HepG2 (cell line): ENCODE measurements around the gene MKRN1. TPM values are rescaled to one million over a fixed set of nuclear protein-coding genes. Genes with fewer than 3 reads are reported as not detected.

Experiments used
- AGO1 ChIP-seq: fragments of 200-400 bp; formaldehyde crosslinking; IDR thresholded peaks from 2 replicates; pipeline ENCODE4 v1.6.1; 2017; ENCODE audit warnings: mild to moderate bottlenecking, low read depth, low read length, moderate library complexity; ENCODE audit not compliant: poor library complexity, severe bottlenecking
- ARNT2 ChIP-seq: sonication (generic); formaldehyde crosslinking; IDR thresholded peaks from 2 replicates; pipeline ENCODE4 v1.8.0; 2022; ENCODE audit warnings: mild to moderate bottlenecking, low read depth, missing genetic modification reagents, moderate library complexity
- IKZF4 ChIP-seq: sonication (generic); formaldehyde crosslinking; IDR thresholded peaks from 2 replicates; pipeline ENCODE4 v1.5.1; 2020; ENCODE audit warnings: borderline replicate concordance, mild to moderate bottlenecking, low read depth, missing genetic modification reagents; ENCODE audit errors: not compliant biosample characterization
- MAFG ChIP-seq: sonication (generic); formaldehyde crosslinking; IDR thresholded peaks from 2 replicates; pipeline ENCODE4 v1.5.1; 2020; ENCODE audit warnings: mild to moderate bottlenecking, missing genetic modification reagents
- MTF1 ChIP-seq: sonication (generic); formaldehyde crosslinking; IDR thresholded peaks from 2 replicates; pipeline ENCODE4 v1.5.0; 2020; ENCODE audit warnings: missing genetic modification reagents
- PPARG ChIP-seq: conservative IDR thresholded peaks from 2 replicates; pipeline ENCODE4 v1.6.1; 2016; ENCODE audit warnings: missing biosample characterization, missing genetic modification reagents
- ZNF121 ChIP-seq: sonication (generic); formaldehyde crosslinking; IDR thresholded peaks from 2 replicates; pipeline ENCODE4 v1.5.0; 2020; ENCODE audit warnings: mild to moderate bottlenecking, missing genetic modification reagents
- ZNF282 ChIP-seq: fragments of 450-650 bp; IDR thresholded peaks from 2 replicates; pipeline ENCODE4 v1.6.1; 2018; ENCODE audit not compliant: partially characterized antibody
- ZNF292 ChIP-seq: sonication (generic); formaldehyde crosslinking; IDR thresholded peaks from 2 replicates; pipeline ENCODE4 v1.8.1; 2022; ENCODE audit warnings: mild to moderate bottlenecking, low read depth, missing genetic modification reagents, borderline replicate concordance
- ZNF34 ChIP-seq: sonication (generic); formaldehyde crosslinking; IDR thresholded peaks from 2 replicates; pipeline ENCODE4 v1.4.0; 2020; ENCODE audit warnings: mild to moderate bottlenecking, missing genetic modification reagents, borderline replicate concordance
- ZNF615 ChIP-seq: sonication (generic); formaldehyde crosslinking; IDR thresholded peaks from 2 replicates; pipeline ENCODE4 v1.5.0; 2020; ENCODE audit warnings: mild to moderate bottlenecking, missing genetic modification reagents, borderline replicate concordance
- polyA plus RNA-seq, 8 experiments: library from polyadenylated mRNA; depleted of rRNA in 3 of 8; stranded (reverse) in 7 of 8; unstranded in 1 of 8; fragments of >200 nt; fragmentation: Illumina TruSeq in 4 of 8; extraction: Trizol in 4 of 8; gene quantifications; 2 replicates each; pipeline versions ENCODE4 v1.2.1 to v1.2.3, GENCODE V29; 2011 to 2016; ENCODE audit warnings: low read depth in 4 of 8, missing spikeins in 1 of 8, mixed read lengths in 1 of 8; ENCODE audit not compliant: insufficient read depth in 1 of 8
- total RNA-seq, 5 experiments: library from RNA; depleted of rRNA; stranded (reverse); fragments of >200 nt; fragmentation: Illumina TruSeq; extraction: Trizol; gene quantifications; 2 replicates each; pipeline ENCODE4 v1.2.3, GENCODE V29; 2016; ENCODE audit warnings: low read depth in 1 of 5
- TF ChIP-seq, protein P1 (sequence below): sonication (generic); formaldehyde crosslinking; IDR thresholded peaks from 2 replicates; pipeline ENCODE4 v1.5.0; 2020; ENCODE audit warnings: missing genetic modification reagents
- TF ChIP-seq, protein P2 (sequence below): sonication (generic); formaldehyde crosslinking; IDR thresholded peaks from 2 replicates; pipeline ENCODE4 v1.8.0; 2022; ENCODE audit warnings: mild to moderate bottlenecking, missing genetic modification reagents
- TF ChIP-seq, protein P3 (sequence below): IDR thresholded peaks from 2 replicates; pipeline ENCODE4 v1.6.1; 2016; ENCODE audit warnings: low read depth, missing genetic modification reagents, missing compliant biosample characterization
- TF ChIP-seq, protein P4 (sequence below): sonication (generic); formaldehyde crosslinking; IDR thresholded peaks from 2 replicates; pipeline ENCODE4 v1.4.0; 2020; ENCODE audit warnings: mild to moderate bottlenecking, missing genetic modification reagents
- TF ChIP-seq, protein P5 (sequence below): sonication (generic); formaldehyde crosslinking; IDR thresholded peaks from 2 replicates; pipeline ENCODE4 v1.5.0; 2020; ENCODE audit warnings: missing genetic modification reagents

Gene MKRN1
- total and polyA plus RNA-seq, 2 of the 13 experiments (the other 11 are each of a cell fraction or from before 2014, with no cell fraction given): 28.5 to 32.8 TPM

DNA sequence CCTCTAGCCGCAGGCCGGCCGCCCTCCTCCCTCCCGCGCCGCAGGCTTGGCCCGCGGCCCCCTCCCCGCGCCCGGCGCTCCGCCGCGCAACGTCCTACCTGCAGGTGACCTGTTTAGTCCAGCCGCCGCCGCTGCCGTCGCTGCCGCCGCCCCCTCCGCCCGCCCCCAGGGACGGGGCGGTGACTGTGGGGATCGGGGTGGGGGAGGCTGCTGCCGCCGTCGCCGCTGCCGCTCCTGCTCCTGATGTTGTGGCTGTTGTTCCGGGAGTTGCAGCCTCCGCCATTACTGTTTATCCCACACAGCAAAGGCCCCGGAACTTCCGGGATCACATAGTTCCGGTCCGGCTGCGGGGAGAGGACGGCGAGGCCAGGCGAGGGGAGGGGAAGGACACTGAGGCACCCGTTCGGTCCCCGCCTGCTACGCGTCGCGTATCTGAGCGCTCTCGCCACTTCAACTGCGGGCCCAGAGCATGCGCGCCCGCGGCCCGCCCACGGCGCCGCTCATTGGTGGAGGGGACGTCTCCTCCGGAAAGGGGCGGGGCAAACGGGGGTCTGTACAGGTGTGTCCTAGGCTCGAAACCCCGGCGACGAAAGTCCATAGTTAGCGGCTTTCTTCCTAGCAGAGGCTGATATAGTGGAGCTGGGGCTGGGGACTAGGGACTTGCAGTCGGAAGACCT, at the start of gene MKRN1 (continued):
- no peak for TF ChIP-seq ZNF615
- no peak for TF ChIP-seq MAFG (CRISPR knock-in tag)
- TF ChIP-seq, protein P1, sequence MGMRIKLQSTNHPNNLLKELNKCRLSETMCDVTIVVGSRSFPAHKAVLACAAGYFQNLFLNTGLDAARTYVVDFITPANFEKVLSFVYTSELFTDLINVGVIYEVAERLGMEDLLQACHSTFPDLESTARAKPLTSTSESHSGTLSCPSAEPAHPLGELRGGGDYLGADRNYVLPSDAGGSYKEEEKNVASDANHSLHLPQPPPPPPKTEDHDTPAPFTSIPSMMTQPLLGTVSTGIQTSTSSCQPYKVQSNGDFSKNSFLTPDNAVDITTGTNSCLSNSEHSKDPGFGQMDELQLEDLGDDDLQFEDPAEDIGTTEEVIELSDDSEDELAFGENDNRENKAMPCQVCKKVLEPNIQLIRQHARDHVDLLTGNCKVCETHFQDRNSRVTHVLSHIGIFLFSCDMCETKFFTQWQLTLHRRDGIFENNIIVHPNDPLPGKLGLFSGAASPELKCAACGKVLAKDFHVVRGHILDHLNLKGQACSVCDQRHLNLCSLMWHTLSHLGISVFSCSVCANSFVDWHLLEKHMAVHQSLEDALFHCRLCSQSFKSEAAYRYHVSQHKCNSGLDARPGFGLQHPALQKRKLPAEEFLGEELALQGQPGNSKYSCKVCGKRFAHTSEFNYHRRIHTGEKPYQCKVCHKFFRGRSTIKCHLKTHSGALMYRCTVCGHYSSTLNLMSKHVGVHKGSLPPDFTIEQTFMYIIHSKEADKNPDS: no peak
- no peak for TF ChIP-seq PPARG (CRISPR knock-in tag)
- TF ChIP-seq, protein P2, sequence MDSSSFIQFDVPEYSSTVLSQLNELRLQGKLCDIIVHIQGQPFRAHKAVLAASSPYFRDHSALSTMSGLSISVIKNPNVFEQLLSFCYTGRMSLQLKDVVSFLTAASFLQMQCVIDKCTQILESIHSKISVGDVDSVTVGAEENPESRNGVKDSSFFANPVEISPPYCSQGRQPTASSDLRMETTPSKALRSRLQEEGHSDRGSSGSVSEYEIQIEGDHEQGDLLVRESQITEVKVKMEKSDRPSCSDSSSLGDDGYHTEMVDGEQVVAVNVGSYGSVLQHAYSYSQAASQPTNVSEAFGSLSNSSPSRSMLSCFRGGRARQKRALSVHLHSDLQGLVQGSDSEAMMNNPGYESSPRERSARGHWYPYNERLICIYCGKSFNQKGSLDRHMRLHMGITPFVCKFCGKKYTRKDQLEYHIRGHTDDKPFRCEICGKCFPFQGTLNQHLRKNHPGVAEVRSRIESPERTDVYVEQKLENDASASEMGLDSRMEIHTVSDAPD (CRISPR knock-in tag): no peak
- TF ChIP-seq ZNF34: no peak
- TF ChIP-seq, protein P3, sequence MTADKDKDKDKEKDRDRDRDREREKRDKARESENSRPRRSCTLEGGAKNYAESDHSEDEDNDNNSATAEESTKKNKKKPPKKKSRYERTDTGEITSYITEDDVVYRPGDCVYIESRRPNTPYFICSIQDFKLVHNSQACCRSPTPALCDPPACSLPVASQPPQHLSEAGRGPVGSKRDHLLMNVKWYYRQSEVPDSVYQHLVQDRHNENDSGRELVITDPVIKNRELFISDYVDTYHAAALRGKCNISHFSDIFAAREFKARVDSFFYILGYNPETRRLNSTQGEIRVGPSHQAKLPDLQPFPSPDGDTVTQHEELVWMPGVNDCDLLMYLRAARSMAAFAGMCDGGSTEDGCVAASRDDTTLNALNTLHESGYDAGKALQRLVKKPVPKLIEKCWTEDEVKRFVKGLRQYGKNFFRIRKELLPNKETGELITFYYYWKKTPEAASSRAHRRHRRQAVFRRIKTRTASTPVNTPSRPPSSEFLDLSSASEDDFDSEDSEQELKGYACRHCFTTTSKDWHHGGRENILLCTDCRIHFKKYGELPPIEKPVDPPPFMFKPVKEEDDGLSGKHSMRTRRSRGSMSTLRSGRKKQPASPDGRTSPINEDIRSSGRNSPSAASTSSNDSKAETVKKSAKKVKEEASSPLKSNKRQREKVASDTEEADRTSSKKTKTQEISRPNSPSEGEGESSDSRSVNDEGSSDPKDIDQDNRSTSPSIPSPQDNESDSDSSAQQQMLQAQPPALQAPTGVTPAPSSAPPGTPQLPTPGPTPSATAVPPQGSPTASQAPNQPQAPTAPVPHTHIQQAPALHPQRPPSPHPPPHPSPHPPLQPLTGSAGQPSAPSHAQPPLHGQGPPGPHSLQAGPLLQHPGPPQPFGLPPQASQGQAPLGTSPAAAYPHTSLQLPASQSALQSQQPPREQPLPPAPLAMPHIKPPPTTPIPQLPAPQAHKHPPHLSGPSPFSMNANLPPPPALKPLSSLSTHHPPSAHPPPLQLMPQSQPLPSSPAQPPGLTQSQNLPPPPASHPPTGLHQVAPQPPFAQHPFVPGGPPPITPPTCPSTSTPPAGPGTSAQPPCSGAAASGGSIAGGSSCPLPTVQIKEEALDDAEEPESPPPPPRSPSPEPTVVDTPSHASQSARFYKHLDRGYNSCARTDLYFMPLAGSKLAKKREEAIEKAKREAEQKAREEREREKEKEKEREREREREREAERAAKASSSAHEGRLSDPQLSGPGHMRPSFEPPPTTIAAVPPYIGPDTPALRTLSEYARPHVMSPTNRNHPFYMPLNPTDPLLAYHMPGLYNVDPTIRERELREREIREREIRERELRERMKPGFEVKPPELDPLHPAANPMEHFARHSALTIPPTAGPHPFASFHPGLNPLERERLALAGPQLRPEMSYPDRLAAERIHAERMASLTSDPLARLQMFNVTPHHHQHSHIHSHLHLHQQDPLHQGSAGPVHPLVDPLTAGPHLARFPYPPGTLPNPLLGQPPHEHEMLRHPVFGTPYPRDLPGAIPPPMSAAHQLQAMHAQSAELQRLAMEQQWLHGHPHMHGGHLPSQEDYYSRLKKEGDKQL (CRISPR knock-in tag): no peak
- TF ChIP-seq AGO1: no peak
- TF ChIP-seq ZNF282: no peak
- TF ChIP-seq IKZF4 (CRISPR knock-in tag): no peak
- TF ChIP-seq ARNT2: peak; percentile 68
- peak; percentile 53; the same call in 1 of the 2 replicates for TF ChIP-seq ZNF292 (CRISPR knock-in tag)
- peak; percentile 33; the same call in 1 of the 2 replicates for TF ChIP-seq ZNF121
- no peak for TF ChIP-seq MTF1
- TF ChIP-seq, protein P4, sequence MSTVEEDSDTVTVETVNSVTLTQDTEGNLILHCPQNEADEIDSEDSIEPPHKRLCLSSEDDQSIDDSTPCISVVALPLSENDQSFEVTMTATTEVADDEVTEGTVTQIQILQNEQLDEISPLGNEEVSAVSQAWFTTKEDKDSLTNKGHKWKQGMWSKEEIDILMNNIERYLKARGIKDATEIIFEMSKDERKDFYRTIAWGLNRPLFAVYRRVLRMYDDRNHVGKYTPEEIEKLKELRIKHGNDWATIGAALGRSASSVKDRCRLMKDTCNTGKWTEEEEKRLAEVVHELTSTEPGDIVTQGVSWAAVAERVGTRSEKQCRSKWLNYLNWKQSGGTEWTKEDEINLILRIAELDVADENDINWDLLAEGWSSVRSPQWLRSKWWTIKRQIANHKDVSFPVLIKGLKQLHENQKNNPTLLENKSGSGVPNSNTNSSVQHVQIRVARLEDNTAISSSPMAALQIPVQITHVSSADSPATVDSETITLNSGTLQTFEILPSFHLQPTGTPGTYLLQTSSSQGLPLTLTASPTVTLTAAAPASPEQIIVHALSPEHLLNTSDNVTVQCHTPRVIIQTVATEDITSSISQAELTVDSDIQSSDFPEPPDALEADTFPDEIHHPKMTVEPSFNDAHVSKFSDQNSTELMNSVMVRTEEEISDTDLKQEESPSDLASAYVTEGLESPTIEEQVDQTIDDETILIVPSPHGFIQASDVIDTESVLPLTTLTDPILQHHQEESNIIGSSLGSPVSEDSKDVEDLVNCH (CRISPR knock-in tag): no peak
- TF ChIP-seq, protein P5, sequence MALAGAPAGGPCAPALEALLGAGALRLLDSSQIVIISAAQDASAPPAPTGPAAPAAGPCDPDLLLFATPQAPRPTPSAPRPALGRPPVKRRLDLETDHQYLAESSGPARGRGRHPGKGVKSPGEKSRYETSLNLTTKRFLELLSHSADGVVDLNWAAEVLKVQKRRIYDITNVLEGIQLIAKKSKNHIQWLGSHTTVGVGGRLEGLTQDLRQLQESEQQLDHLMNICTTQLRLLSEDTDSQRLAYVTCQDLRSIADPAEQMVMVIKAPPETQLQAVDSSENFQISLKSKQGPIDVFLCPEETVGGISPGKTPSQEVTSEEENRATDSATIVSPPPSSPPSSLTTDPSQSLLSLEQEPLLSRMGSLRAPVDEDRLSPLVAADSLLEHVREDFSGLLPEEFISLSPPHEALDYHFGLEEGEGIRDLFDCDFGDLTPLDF (CRISPR knock-in tag): no peak
